K562 (cell line): ENCODE measurements around the gene WDR27. TPM values are rescaled to one million over a fixed set of nuclear protein-coding genes. Genes with fewer than 3 reads are reported as not detected.

Source experiments
- ATF1 ChIP-seq, 2 experiments: fragments of 450-650 bp in 1 of 2; IDR thresholded peaks; 2 replicates each; pipeline ENCODE4 v1.6.1; 2016; ENCODE audit warnings: missing compliant biosample characterization in 1 of 2, missing genetic modification characterization in 1 of 2
- DIDO1 ChIP-seq: fragments of 450-650 bp; IDR thresholded peaks from 2 replicates; pipeline ENCODE4 v1.6.1; 2016; ENCODE audit warnings: low read depth, missing biosample characterization, missing genetic modification characterization
- ELK3 ChIP-seq: fragments of 450-650 bp; formaldehyde crosslinking; IDR thresholded peaks from 2 replicates; pipeline ENCODE4 v1.4.0; 2020; ENCODE audit warnings: mild to moderate bottlenecking
- MLLT1 ChIP-seq, 2 experiments: fragments of 450-650 bp; IDR thresholded peaks; 2 replicates each; pipeline ENCODE4 v1.6.1; 2016
- NCOA1 ChIP-seq: fragments of 450-650 bp; IDR thresholded peaks from 2 replicates; pipeline ENCODE4 v1.6.1; 2016; ENCODE audit warnings: low read depth
- PHF20 ChIP-seq: fragments of 450-650 bp; IDR thresholded peaks from 2 replicates; pipeline ENCODE4 v1.6.1; 2018; ENCODE audit not compliant: partially characterized antibody
- POLR2B ChIP-seq: fragments of 450-650 bp; IDR thresholded peaks from 2 replicates; pipeline ENCODE4 v1.6.1; 2018; ENCODE audit warnings: low read depth; ENCODE audit not compliant: partially characterized antibody
- RBFOX2 ChIP-seq: fragments of 200-400 bp; formaldehyde crosslinking; IDR thresholded peaks from 2 replicates; pipeline ENCODE4 v1.6.1; 2017; ENCODE audit warnings: low read depth, mild to moderate bottlenecking, low read length, moderate library complexity
- RERE ChIP-seq: sonication (generic); formaldehyde crosslinking; IDR thresholded peaks from 2 replicates; pipeline ENCODE4 v1.8.0; 2023; ENCODE audit warnings: missing genetic modification reagents, mild to moderate bottlenecking, borderline replicate concordance
- TBL1XR1 ChIP-seq, 2 experiments: IDR thresholded peaks; 2 replicates each; pipeline ENCODE4 v1.6.1; 2012; ENCODE audit warnings: improper control_type of control experiment in 2 of 2, low read length in 2 of 2, mild to moderate bottlenecking in 1 of 2
- THAP7 ChIP-seq: fragments of 250-450 bp; sonication (Bioruptor Pico); IDR thresholded peaks from 2 replicates; pipeline ENCODE4 v1.5.0; 2021
- ZFP91 ChIP-seq: sonication (generic); formaldehyde crosslinking; IDR thresholded peaks from 2 replicates; pipeline ENCODE4 v1.8.0; 2022; ENCODE audit warnings: mild to moderate bottlenecking, missing genetic modification reagents
- ZNF232 ChIP-seq: sonication (generic); formaldehyde crosslinking; IDR thresholded peaks from 2 replicates; pipeline ENCODE4 v1.8.0; 2022; ENCODE audit warnings: mild to moderate bottlenecking, missing genetic modification reagents
- ZNF561 ChIP-seq: fragments of 450-650 bp; formaldehyde crosslinking; conservative IDR thresholded peaks from 2 replicates; pipeline ENCODE4 v1.4.0; 2020; ENCODE audit warnings: mild to moderate bottlenecking, moderate library complexity
- polyA plus RNA-seq, 8 experiments: library from polyadenylated mRNA; depleted of rRNA in 4 of 8; stranded (reverse) in 5 of 8; unstranded in 3 of 8; fragments of >200 nt; fragmentation: Nextera tagmentation in 2 of 8; fragmentation: Illumina TruSeq in 1 of 8; extraction: Ambion mirVana in 2 of 8; extraction: Trizol in 1 of 8; gene quantifications; 2 replicates each; pipeline versions ENCODE4 v1.2.1 to v1.2.3, GENCODE V29; 2011 to 2014; ENCODE audit warnings: inconsistent platforms in 1 of 8, missing spikeins in 1 of 8
- total RNA-seq, 7 experiments: library from RNA; depleted of rRNA in 6 of 7; stranded (reverse); fragments of >200 nt in 6 of 7; fragmentation: Illumina TruSeq in 2 of 7; extraction: Trizol in 2 of 7; gene quantifications; 2 replicates each; pipeline versions ENCODE4 v1.2.1 to v1.2.3, GENCODE V29; 2011 to 2021; ENCODE audit warnings: low replicate concordance in 1 of 7
- TF ChIP-seq, protein P1 (sequence below): fragments of 250-450 bp; sonication (Bioruptor Pico); IDR thresholded peaks from 2 replicates; pipeline ENCODE4 v1.8.0; 2022; ENCODE audit warnings: inconsistent platforms, mild to moderate bottlenecking, moderate library complexity, borderline replicate concordance

WDR27 gene
- total and polyA plus RNA-seq, 9 of the 15 experiments (the other 6 are each of a cell fraction or from before 2014, with no cell fraction given), result 4.3 to 77.2 (median 22.7) TPM

DNA sequence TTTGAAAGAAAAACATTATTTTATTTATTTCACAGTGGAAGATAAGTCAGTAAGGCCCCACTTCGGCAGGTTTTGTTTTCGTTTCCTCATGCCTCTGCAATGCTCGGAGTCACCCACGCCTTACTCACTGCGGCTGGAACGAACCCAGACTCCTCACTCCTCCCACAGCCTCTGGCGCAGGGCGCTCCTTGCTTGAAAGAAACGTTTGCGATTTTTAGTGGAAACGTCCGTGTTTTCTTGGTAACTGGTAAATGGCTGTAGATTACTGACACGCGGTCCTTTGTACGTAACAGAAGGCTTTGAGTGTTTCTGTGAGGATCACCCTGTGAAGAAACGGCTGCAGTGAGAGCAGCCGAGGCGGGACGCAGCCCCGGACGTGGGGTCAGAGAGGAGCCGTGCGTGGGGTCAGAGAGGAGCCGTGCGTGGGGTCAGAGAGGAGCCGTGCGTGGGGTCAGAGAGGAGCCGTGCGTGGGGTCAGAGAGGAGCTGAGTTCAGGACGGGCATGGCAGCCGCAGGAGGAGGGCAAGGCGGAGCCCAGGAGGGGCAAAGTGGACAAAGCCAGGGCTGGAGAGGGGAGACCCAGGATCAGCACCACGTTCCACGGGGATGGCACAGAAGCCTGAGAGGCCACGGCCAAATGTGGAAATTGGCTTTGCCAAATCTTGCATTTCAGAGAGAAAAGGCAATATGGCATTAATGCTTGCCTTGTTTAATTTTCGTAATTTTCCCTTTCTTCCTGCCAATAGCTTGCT, 249.5 kb downstream of the WDR27 start (continued):
- TF ChIP-seq POLR2B, result peak; percentile 84
- TF ChIP-seq NCOA1, result 0 out of 2 replicates have a peak, but pooled peaks have one; percentile 26
- TF ChIP-seq RERE (CRISPR knock-in tag), result no peak
- TF ChIP-seq DIDO1 (tag), result peak; percentile 65; the same call in 1 of the 2 replicates
- TF ChIP-seq, protein P1, sequence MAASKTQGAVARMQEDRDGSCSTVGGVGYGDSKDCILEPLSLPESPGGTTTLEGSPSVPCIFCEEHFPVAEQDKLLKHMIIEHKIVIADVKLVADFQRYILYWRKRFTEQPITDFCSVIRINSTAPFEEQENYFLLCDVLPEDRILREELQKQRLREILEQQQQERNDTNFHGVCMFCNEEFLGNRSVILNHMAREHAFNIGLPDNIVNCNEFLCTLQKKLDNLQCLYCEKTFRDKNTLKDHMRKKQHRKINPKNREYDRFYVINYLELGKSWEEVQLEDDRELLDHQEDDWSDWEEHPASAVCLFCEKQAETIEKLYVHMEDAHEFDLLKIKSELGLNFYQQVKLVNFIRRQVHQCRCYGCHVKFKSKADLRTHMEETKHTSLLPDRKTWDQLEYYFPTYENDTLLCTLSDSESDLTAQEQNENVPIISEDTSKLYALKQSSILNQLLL (CRISPR knock-in tag), result no peak
- no peak for TF ChIP-seq ATF1 (CRISPR knock-in tag; IDR thresholded peaks at IDR 0.05)
- TF ChIP-seq ATF1 (tag; IDR thresholded peaks at IDR 0.05), result peak; percentile 67
- TF ChIP-seq TBL1XR1 (IDR thresholded peaks at IDR 0.05; ENCODE audit: low read length in 2 of 2), result no peak; a peak in 1 of 4 replicates
- TF ChIP-seq ZNF232 (CRISPR knock-in tag), result no peak
- no peak for TF ChIP-seq ZFP91 (CRISPR knock-in tag)
- peak; percentile 84 for TF ChIP-seq RBFOX2
- no peak for TF ChIP-seq ZNF561 (CRISPR knock-in tag)
- TF ChIP-seq THAP7 (CRISPR knock-in tag), result peak; percentile 54; the same call in 1 of the 2 replicates
- peak; percentile 75 for TF ChIP-seq PHF20
- peak in 1 of 2 experiments; percentile 32; a peak in 2 of 4 replicates for TF ChIP-seq MLLT1 (IDR thresholded peaks at IDR 0.05)
- no peak for TF ChIP-seq ELK3 (CRISPR knock-in tag)
